DOHH2 (cell line): ENCODE measurements around the gene TBL2.

Experiments
- H3F3A ChIP-seq: fragments of 200-600 bp; sonication (generic), shearing (Covaris generic); 2 replicates; pipeline ENCODE4 v1.6.0; 2016; ENCODE audit warnings: antibody characterized with exemption, mild to moderate bottlenecking; ENCODE audit not compliant: control insufficient read depth, insufficient read depth
- H3K27ac ChIP-seq: fragments of 200-600 bp; sonication (generic); 2 replicates; pipeline ENCODE4 v1.5.1; 2014; ENCODE audit warnings: low read depth, mild to moderate bottlenecking, low read length, moderate library complexity
- H3K27me3 ChIP-seq: fragments of 200-600 bp; sonication (generic); 2 replicates; pipeline ENCODE4 v1.6.1; 2014; ENCODE audit warnings: mild to moderate bottlenecking, low read length, mixed read lengths; ENCODE audit not compliant: control insufficient read depth
- H3K36me3 ChIP-seq: fragments of 200-600 bp; sonication (generic); 2 replicates; pipeline ENCODE4 v1.6.1; 2014; ENCODE audit warnings: mild to moderate bottlenecking, low read length, moderate library complexity, mixed read lengths; ENCODE audit not compliant: control insufficient read depth
- H3K4me1 ChIP-seq: fragments of 200-600 bp; sonication (generic); 2 replicates; pipeline ENCODE4 v1.6.1; 2014; ENCODE audit warnings: mild to moderate bottlenecking, low read length, mixed read lengths; ENCODE audit not compliant: control insufficient read depth
- H3K4me2 ChIP-seq: fragments of 200-600 bp; sonication (generic); 2 replicates; pipeline ENCODE4 v1.6.0; 2014; ENCODE audit warnings: mild to moderate bottlenecking, low read length, moderate library complexity
- H3K4me3 ChIP-seq: fragments of 200-600 bp; sonication (generic); 2 replicates; pipeline ENCODE4 v1.5.1; 2014; ENCODE audit warnings: mild to moderate bottlenecking, low read length, mixed read lengths
- H3K79me2 ChIP-seq: fragments of 200-600 bp; sonication (generic); 2 replicates; pipeline ENCODE4 v1.6.1; 2014; ENCODE audit warnings: mild to moderate bottlenecking, low read length, mixed read lengths; ENCODE audit not compliant: control insufficient read depth
- H3K9me2 ChIP-seq: fragments of 200-600 bp; sonication (generic); replicated peaks from 2 replicates; pipeline ENCODE4 v1.6.1; 2014; ENCODE audit warnings: mild to moderate bottlenecking, low read length, mixed read lengths; ENCODE audit not compliant: control insufficient read depth
- H3K9me3 ChIP-seq: fragments of 200-600 bp; sonication (generic); 2 replicates; pipeline ENCODE4 v1.6.1; 2014; ENCODE audit warnings: antibody characterized with exemption, low read length, mixed read lengths; ENCODE audit not compliant: control insufficient read depth, insufficient read depth
- H4K20me1 ChIP-seq: fragments of 200-600 bp; sonication (generic); 2 replicates; pipeline ENCODE4 v1.6.0; 2014; ENCODE audit warnings: low read depth, mild to moderate bottlenecking, antibody characterized with exemption, low read length, moderate library complexity; ENCODE audit not compliant: control insufficient read depth, insufficient read depth
- CTCF ChIP-seq: fragments of 200-600 bp; sonication (generic); IDR thresholded peaks from one replicate; pipeline ENCODE4 v1.5.1; 2014; ENCODE audit warnings: antibody characterized with exemption, mild to moderate bottlenecking, low read depth, low read length; ENCODE audit not compliant: poor library complexity, severe bottlenecking
- EZH2phosphoT487 ChIP-seq: fragments of 200-600 bp; sonication (generic); IDR thresholded peaks from 2 replicates; pipeline ENCODE4 v1.6.1; 2017; ENCODE audit warnings: borderline replicate concordance, mild to moderate bottlenecking, antibody characterized with exemption, low read length, moderate library complexity, mixed read lengths

Gene TBL2

DNA sequence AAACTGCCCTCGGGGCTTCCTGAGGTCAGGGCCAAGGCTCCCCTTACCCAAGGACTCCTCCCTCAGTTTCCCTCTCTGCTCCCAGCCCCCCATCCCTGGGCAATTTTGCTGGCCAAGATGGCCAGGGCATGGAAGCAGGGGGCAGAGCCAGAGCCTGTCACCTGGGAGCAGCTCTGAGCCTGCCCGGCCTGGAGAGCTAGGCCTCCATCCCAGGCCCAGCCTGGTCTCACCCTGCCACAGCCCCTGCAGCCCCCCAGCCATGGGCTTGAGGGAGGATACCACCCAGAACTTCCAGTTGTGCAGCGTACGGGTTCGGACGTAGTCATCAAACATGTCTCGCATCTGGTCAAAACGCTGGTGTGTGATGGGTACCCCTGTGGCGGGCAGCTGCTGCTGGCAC, 17.0 kb upstream of the TBL2 start:
- no peaks in the 10 kb centered on the region for H4K20me1 ChIP-seq
- 0 out of 2 replicates have a peak, but pooled peaks cover 3% of the 10 kb centered on the region for H3F3A ChIP-seq
- no peaks in the 10 kb centered on the region for H3K9me3 ChIP-seq
- no peaks in the 10 kb centered on the region for H3K4me1 ChIP-seq
- no peak overlapping the region for H3K4me2 ChIP-seq
- TF ChIP-seq CTCF (no peak), EZH2phosphoT487 (no peak)
- no peaks in the 10 kb centered on the region for H3K36me3 ChIP-seq
- H3K4me3 ChIP-seq, result no peak overlapping the region
- H3K79me2 ChIP-seq, result no peaks in the 10 kb centered on the region
- H3K27ac ChIP-seq, result no peak overlapping the region
- peaks cover 13% of the 10 kb centered on the region for H3K27me3 ChIP-seq
- H3K9me2 ChIP-seq, result no peaks in the 10 kb centered on the region

GRCh38 chr7:73593207-73594045, 15.0 kb upstream of the TBL2 start:
- peaks cover 11% of the 10 kb centered on the region for H3K27me3 ChIP-seq
- no peaks in the 10 kb centered on the region for H4K20me1 ChIP-seq
- no peak overlapping the region for H3K4me3 ChIP-seq
- TF ChIP-seq EZH2phosphoT487 (no peak), CTCF (no peak)
- H3K9me3 ChIP-seq, result no peaks in the 10 kb centered on the region
- H3K4me2 ChIP-seq, result no peak overlapping the region
- H3K4me1 ChIP-seq, result no peaks in the 10 kb centered on the region
- H3K9me2 ChIP-seq, result no peaks in the 10 kb centered on the region
- no peak overlapping the region for H3K27ac ChIP-seq
- H3K79me2 ChIP-seq, result no peaks in the 10 kb centered on the region
- no peaks in the 10 kb centered on the region for H3K36me3 ChIP-seq
- 0 out of 2 replicates have a peak, but pooled peaks cover 3% of the 10 kb centered on the region for H3F3A ChIP-seq

DNA sequence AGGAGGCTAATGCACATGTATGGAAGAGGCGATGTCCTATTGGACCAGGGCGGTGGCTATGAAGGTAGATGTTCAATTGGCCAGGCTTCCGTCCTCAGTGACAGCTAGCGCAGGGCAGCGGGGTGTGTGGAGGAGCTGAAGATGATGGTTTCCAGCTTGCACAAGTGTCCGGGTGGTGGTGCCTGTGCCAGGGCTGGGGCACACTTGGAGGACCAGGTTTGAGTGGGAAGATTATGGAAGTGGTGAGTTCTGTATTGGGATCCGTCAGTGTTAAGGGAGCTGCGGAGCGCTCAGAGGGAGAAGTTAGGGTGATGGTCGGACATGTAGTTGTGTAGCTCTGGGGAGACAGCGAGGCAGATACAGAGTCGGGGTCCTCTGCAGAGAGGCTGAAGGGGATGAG, 8.5 kb upstream of the TBL2 start:
- Histone ChIP-seq H3K27ac (no peak overlapping the region), H3K4me3 (no peak overlapping the region), H4K20me1 (no peaks in the 10 kb centered on the region), H3K4me1 (peaks cover 10% of the 10 kb centered on the region), H3F3A (0 out of 2 replicates have a peak, but pooled peaks cover 6% of the 10 kb centered on the region), H3K27me3 (0 out of 2 replicates have a peak, but pooled peaks cover 1% of the 10 kb centered on the region), H3K36me3 (no peaks in the 10 kb centered on the region), H3K9me3 (no peaks in the 10 kb centered on the region), H3K79me2 (no peaks in the 10 kb centered on the region), H3K9me2 (no peaks in the 10 kb centered on the region), H3K4me2 (no peak overlapping the region)
- TF ChIP-seq EZH2phosphoT487, result no peak
- TF ChIP-seq CTCF, result no peak
